Anterior cingulate cortex (tissue), 58 donors: ENCODE measurements around the gene RGS8.

Experiments used
- DNase-seq, 58 donors: peaks; one replicate each; lab custom pipeline; 2025; lab: John Stamatoyannopoulos, UW

Gene RGS8

GRCh38 chr1:182684116-182684828 lies at the start of gene RGS8:
Gene RGS8, minus strand, starts transcription at chr1:182684587. Its CDS starts 14,938 bp downstream, at chr1:182669649.
- DNase-seq: peak in 13 of 58 donors; percentile 3 to 49 (median 28)

GRCh38 chr1:182731852-182732575 lies 47.6 kb upstream of the RGS8 start:
- DNase-seq: no peak

GRCh38 chr1:182726912-182727311 lies 42.5 kb upstream of the RGS8 start:
- DNase-seq: no peak

GRCh38 chr1:182725259-182726255 lies 41.2 kb upstream of the RGS8 start:
- no peak for DNase-seq

- no peak for DNase-seq
Observed at GRCh38 chr1:182724215-182724614, 39.8 kb upstream of the RGS8 start.

- no peak for DNase-seq
Observed at GRCh38 chr1:182723200-182723599, 38.8 kb upstream of the RGS8 start.

GRCh38 chr1:182721525-182721924 lies 37.1 kb upstream of the RGS8 start:
- DNase-seq: no peak

GRCh38 chr1:182720463-182720862 lies 36.1 kb upstream of the RGS8 start:
- DNase-seq: no peak

GRCh38 chr1:182719553-182719952 lies 35.2 kb upstream of the RGS8 start:
- no peak for DNase-seq

GRCh38 chr1:182718311-182718710 lies 33.9 kb upstream of the RGS8 start:
- DNase-seq: no peak

GRCh38 chr1:182716740-182717720 lies 32.6 kb upstream of the RGS8 start:
- no peak for DNase-seq

GRCh38 chr1:182715531-182715930 lies 31.1 kb upstream of the RGS8 start:
- no peak for DNase-seq

- no peak for DNase-seq
Observed at GRCh38 chr1:182714546-182714945, 30.2 kb upstream of the RGS8 start.

- no peak for DNase-seq
Observed at GRCh38 chr1:182713939-182714338, 29.6 kb upstream of the RGS8 start.

- no peak for DNase-seq
Observed at GRCh38 chr1:182713492-182713891, 29.1 kb upstream of the RGS8 start.

- DNase-seq: no peak
Observed at GRCh38 chr1:182709855-182710254, 25.5 kb upstream of the RGS8 start.

- DNase-seq: no peak
Observed at GRCh38 chr1:182709225-182709764, 24.9 kb upstream of the RGS8 start.

GRCh38 chr1:182707122-182707521 lies 22.7 kb upstream of the RGS8 start:
- DNase-seq: peak in 37 of 58 donors; percentile 3 to 83 (median 32)

- no peak for DNase-seq
Observed at GRCh38 chr1:182704677-182705076, 20.3 kb upstream of the RGS8 start.
